C4-2B (cell line): ENCODE results near the gene VSX1.

Experiments
- CTCF ChIP-seq: fragments of 450-650 bp; conservative IDR thresholded peaks from 2 replicates; pipeline ENCODE4 v1.5.1; 2017; ENCODE audit warnings: mild to moderate bottlenecking
- ZFX ChIP-seq: fragments of 450-650 bp; IDR thresholded peaks from 2 replicates; pipeline ENCODE4 v1.6.1; 2017

- TF ChIP-seq CTCF (no peak), ZFX (no peak)
Observed at GRCh38 chr20:25061821-25062530, 20.0 kb downstream of the VSX1 start.
